Measurements from ENCODE around the gene NPAS3. TPM values are rescaled to one million over a fixed set of nuclear protein-coding genes. Genes with fewer than 3 reads are reported as not detected.

Gene NPAS3
- total RNA-seq, 1 donor from 2014 or later: 2.4 TPM

DNA sequence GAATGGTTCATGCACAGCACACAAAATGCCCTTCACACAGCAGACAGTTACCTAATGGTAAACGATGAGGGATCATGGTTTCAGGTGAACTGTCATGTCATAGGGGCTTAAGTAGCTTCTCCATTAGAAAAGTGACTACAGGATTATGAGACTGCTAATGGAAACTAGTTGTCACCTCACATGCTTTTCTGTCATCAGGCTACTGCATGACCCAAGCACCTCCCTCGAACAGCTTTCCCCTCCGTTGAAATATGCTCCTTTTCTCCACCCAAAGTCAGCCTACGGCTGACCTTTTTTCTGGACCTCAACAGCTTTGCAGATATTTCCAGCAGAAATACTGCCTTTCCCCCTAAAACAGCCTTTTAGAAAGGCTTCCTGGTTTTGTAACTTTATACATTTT, 544.9 kb downstream of the NPAS3 start:
- peaks cover 4% of the 10 kb centered on the region for H3K27me3 Mint-ChIP-seq (ENCODE audit: unreplicated experiment)
- DNase-seq (ENCODE audit: extremely low spot score, unreplicated experiment): no peak
- H3K9me3 Mint-ChIP-seq (ENCODE audit: unreplicated experiment): no peaks in the 10 kb centered on the region
- no peak overlapping the region for H3K27ac Mint-ChIP-seq (ENCODE audit: unreplicated experiment)
- peaks cover 2% of the 10 kb centered on the region for H3K4me1 Mint-ChIP-seq (ENCODE audit: unreplicated experiment)
- no peaks in the 10 kb centered on the region for H3K36me3 Mint-ChIP-seq (ENCODE audit: unreplicated experiment)
- TF ChIP-seq, protein P1, sequence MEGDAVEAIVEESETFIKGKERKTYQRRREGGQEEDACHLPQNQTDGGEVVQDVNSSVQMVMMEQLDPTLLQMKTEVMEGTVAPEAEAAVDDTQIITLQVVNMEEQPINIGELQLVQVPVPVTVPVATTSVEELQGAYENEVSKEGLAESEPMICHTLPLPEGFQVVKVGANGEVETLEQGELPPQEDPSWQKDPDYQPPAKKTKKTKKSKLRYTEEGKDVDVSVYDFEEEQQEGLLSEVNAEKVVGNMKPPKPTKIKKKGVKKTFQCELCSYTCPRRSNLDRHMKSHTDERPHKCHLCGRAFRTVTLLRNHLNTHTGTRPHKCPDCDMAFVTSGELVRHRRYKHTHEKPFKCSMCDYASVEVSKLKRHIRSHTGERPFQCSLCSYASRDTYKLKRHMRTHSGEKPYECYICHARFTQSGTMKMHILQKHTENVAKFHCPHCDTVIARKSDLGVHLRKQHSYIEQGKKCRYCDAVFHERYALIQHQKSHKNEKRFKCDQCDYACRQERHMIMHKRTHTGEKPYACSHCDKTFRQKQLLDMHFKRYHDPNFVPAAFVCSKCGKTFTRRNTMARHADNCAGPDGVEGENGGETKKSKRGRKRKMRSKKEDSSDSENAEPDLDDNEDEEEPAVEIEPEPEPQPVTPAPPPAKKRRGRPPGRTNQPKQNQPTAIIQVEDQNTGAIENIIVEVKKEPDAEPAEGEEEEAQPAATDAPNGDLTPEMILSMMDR (IDR thresholded peaks at IDR 0.05): no peak
- no peak overlapping the region for H3K4me3 Mint-ChIP-seq (ENCODE audit: unreplicated experiment)

GRCh38 chr14:33484264-33484663, 545.6 kb downstream of the NPAS3 start:
- peaks cover 4% of the 10 kb centered on the region for H3K27me3 Mint-ChIP-seq (ENCODE audit: unreplicated experiment)
- H3K4me3 Mint-ChIP-seq (ENCODE audit: unreplicated experiment): no peak overlapping the region
- no peak for DNase-seq (ENCODE audit: extremely low spot score, unreplicated experiment)
- H3K4me1 Mint-ChIP-seq (ENCODE audit: unreplicated experiment): peaks cover 2% of the 10 kb centered on the region
- H3K27ac Mint-ChIP-seq (ENCODE audit: unreplicated experiment): no peak overlapping the region
- H3K9me3 Mint-ChIP-seq (ENCODE audit: unreplicated experiment): no peaks in the 10 kb centered on the region
- H3K36me3 Mint-ChIP-seq (ENCODE audit: unreplicated experiment): no peaks in the 10 kb centered on the region
- TF ChIP-seq, protein P1 (IDR thresholded peaks at IDR 0.05): no peak

GRCh38 chr14:33486332-33486890, 547.7 kb downstream of the NPAS3 start:
- TF ChIP-seq, protein P1 (IDR thresholded peaks at IDR 0.05): no peak
- Mint-ChIP-seq H3K36me3 (ENCODE audit: unreplicated experiment) (no peaks in the 10 kb centered on the region), H3K27ac (ENCODE audit: unreplicated experiment) (no peak overlapping the region), H3K4me1 (ENCODE audit: unreplicated experiment) (peaks cover 2% of the 10 kb centered on the region), H3K27me3 (ENCODE audit: unreplicated experiment) (peaks cover 7% of the 10 kb centered on the region), H3K4me3 (ENCODE audit: unreplicated experiment) (no peak overlapping the region), H3K9me3 (ENCODE audit: unreplicated experiment) (no peaks in the 10 kb centered on the region)
- no peak for DNase-seq (ENCODE audit: extremely low spot score, unreplicated experiment)

GRCh38 chr14:33488582-33488981, 549.9 kb downstream of the NPAS3 start:
- Mint-ChIP-seq H3K9me3 (ENCODE audit: unreplicated experiment) (no peaks in the 10 kb centered on the region), H3K36me3 (ENCODE audit: unreplicated experiment) (no peaks in the 10 kb centered on the region), H3K27ac (ENCODE audit: unreplicated experiment) (no peak overlapping the region), H3K4me3 (ENCODE audit: unreplicated experiment) (no peak overlapping the region), H3K4me1 (ENCODE audit: unreplicated experiment) (peaks cover 4% of the 10 kb centered on the region), H3K27me3 (ENCODE audit: unreplicated experiment) (peaks cover 12% of the 10 kb centered on the region)
- no peak for DNase-seq (ENCODE audit: extremely low spot score, unreplicated experiment)
- TF ChIP-seq, protein P1 (IDR thresholded peaks at IDR 0.05): no peak

DNA sequence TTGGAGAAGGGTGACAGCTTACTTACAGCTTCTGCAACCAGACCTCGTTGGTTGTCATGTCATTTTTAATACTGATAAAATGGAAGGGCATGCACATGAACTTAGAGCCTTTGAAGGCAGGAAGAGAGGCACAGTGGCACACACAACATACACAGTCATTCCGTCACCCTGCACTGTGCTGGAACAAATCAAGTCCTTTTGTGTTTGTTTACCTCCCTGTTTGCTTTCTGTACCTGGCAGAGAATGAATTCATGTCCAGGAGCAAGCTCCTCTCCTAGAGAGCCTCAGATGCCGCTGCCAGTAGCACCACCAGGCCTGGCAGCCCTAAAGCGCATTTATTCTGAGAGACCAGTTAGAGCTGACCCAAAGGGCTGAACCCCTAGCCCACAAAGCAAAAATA, 551.9 kb downstream of the NPAS3 start:
- TF ChIP-seq, protein P1 (IDR thresholded peaks at IDR 0.05): no peak
- Mint-ChIP-seq H3K4me3 (ENCODE audit: unreplicated experiment) (no peak overlapping the region), H3K36me3 (ENCODE audit: unreplicated experiment) (no peaks in the 10 kb centered on the region), H3K27me3 (ENCODE audit: unreplicated experiment) (peaks cover 17% of the 10 kb centered on the region), H3K9me3 (ENCODE audit: unreplicated experiment) (peaks cover 7% of the 10 kb centered on the region), H3K4me1 (ENCODE audit: unreplicated experiment) (peaks cover 1% of the 10 kb centered on the region), H3K27ac (ENCODE audit: unreplicated experiment) (no peak overlapping the region)
- no peak for DNase-seq (ENCODE audit: extremely low spot score, unreplicated experiment)
